ENCODE measurements around the gene ZNF157.

- TF ChIP-seq EZH2phosphoT487 (IDR thresholded peaks at IDR 0.05; ENCODE audit: insufficient read depth, low read depth) (no peak), EZH2 (IDR thresholded peaks at IDR 0.05; ENCODE audit: insufficient read depth, poor library complexity, severe bottlenecking) (no peak)
Observed at GRCh38 chrX:47373198-47373597, 2.8 kb downstream of the ZNF157 start.

All from GM23248 (cell line).